Measurements from ENCODE around the gene OAS2. TPM values are rescaled to one million over a fixed set of nuclear protein-coding genes. Genes with fewer than 3 reads are reported as not detected.

The OAS2 gene
- total and polyA plus RNA-seq, 2 of the 4 experiments (the other 2 are of a cell fraction): under 0.01 TPM; not detected in 1

GRCh38 chr12:113006206-113006605, 27.9 kb downstream of the OAS2 start:
- Histone ChIP-seq H2BK15ac (ENCODE audit: low read depth, low read length) (no peak overlapping the region), H2BK5ac (ENCODE audit: low read depth, low read length, poor library complexity, severe bottlenecking) (no peak overlapping the region), H3K27me3 (ENCODE audit: control insufficient read depth, insufficient read depth, low read length) (no peaks in the 10 kb centered on the region; the same call in 1 of the 2 replicates), H4K5ac (ENCODE audit: low read depth, low read length) (no peak overlapping the region), H4K20me1 (ENCODE audit: insufficient read depth, low read length) (no peaks in the 10 kb centered on the region), H4K8ac (ENCODE audit: low read depth in 2 of 2, low read length in 2 of 2) (no peak overlapping the region), H3K4me1 (ENCODE audit: control insufficient read depth, insufficient read depth, low read length) (no peaks in the 10 kb centered on the region), H3K56ac (ENCODE audit: extremely low read depth, insufficient read depth, low read length) (no peak overlapping the region), H3K9ac (ENCODE audit: low read depth, low read length) (no peak overlapping the region), H3K9me1 (ENCODE audit: insufficient read depth, low read length) (no peaks in the 10 kb centered on the region), H3K36me3 (ENCODE audit: control insufficient read depth, insufficient read depth, low read length) (no peaks in the 10 kb centered on the region), H2BK120ac (ENCODE audit: low read depth, low read length) (no peak overlapping the region), H3K18ac (ENCODE audit: low read depth, low read length) (no peak overlapping the region), H2AK9ac (replicated peaks; ENCODE audit: low read depth, low read length, poor library complexity) (no peak overlapping the region), H2AFZ (replicated peaks; ENCODE audit: low read length, poor library complexity) (no peak overlapping the region), H3K4me2 (ENCODE audit: low read depth, low read length) (no peak overlapping the region), H3K4ac (ENCODE audit: low read depth, low read length) (no peak overlapping the region), H3K9me3 (ENCODE audit: control insufficient read depth, insufficient read depth, low read length) (no peaks in the 10 kb centered on the region), H2BK20ac (ENCODE audit: low read depth, low read length) (no peak overlapping the region), H3K23ac (ENCODE audit: low read depth, low read length) (no peak overlapping the region), H3K14ac (replicated peaks; ENCODE audit: low read depth, low read length) (no peak overlapping the region), H3K4me3 (ENCODE audit: insufficient read depth, low read depth, low read length) (no peak overlapping the region), H3K79me1 (ENCODE audit: low read depth in 1 of 2, low read length in 2 of 2) (no peaks in the 10 kb centered on the region), H2AK5ac (ENCODE audit: low read depth, low read length) (no peak overlapping the region), H4K91ac (ENCODE audit: insufficient read depth, low read depth, low read length) (no peak overlapping the region), H3K27ac (ENCODE audit: insufficient read depth, low read length) (no peak overlapping the region)
- in situ Hi-C loops (cut with MboI; ENCODE audit: low sequenced_read_pairs): no loop called here
- DNase-seq: no peak
- intact Hi-C loops (cut with micrococcal nuclease): no loop called here
- CTCF ChIA-PET: interaction anchor here (2.3 kb wide), 1 partner anchor 13 kb away, joined by 6 read pairs; no protein-coding TSS in a partner anchor
- POLR2A ChIA-PET (ENCODE audit: unreplicated experiment): no interaction called here
- BruUV-seq (replicated peaks): no TSS peak
- TF ChIP-seq NFE2L2 (IDR thresholded peaks at IDR 0.05; ENCODE audit: low read depth, low read length): no peak
- TF ChIP-seq MXI1 (IDR thresholded peaks at IDR 0.05; ENCODE audit: borderline replicate concordance, low read depth, low read length): no peak
- no peak for TF ChIP-seq RCOR1 (IDR thresholded peaks at IDR 0.05; ENCODE audit: insufficient replicate concordance, low read length)
- no peak for TF ChIP-seq MAZ (IDR thresholded peaks at IDR 0.05; ENCODE audit: borderline replicate concordance, low read depth, low read length)
- TF ChIP-seq BHLHE40 (IDR thresholded peaks at IDR 0.05; ENCODE audit: low read depth, low read length): no peak
- no peak for TF ChIP-seq CTCF (conservative IDR thresholded peaks at IDR 0.05; ENCODE audit: low read depth, low read length)
- no peak for TF ChIP-seq CHD1 (IDR thresholded peaks at IDR 0.05; ENCODE audit: low read depth, low read length)
- TF ChIP-seq CEBPB (IDR thresholded peaks at IDR 0.05; ENCODE audit: low read depth, low read length): no peak
- no peak for TF ChIP-seq POLR2A (IDR thresholded peaks at IDR 0.05; ENCODE audit: low read depth, low read length)
- no peak for TF ChIP-seq MAFK (IDR thresholded peaks at IDR 0.05; ENCODE audit: low read depth, low read length)
- TF ChIP-seq ELK1 (IDR thresholded peaks at IDR 0.05; ENCODE audit: borderline replicate concordance, low read depth, low read length): no peak
- no peak for TF ChIP-seq RAD21 (IDR thresholded peaks at IDR 0.05; ENCODE audit: low read length)
- WGBS, 2 experiments (ENCODE audit: extremely low coverage in 2 of 2, insufficient read length in 1 of 2): 37% methylated on average over 3 of the region's 7 CpGs; no CpG with 5 or more reads in 1 of the 2 experiments
- dilution Hi-C loops (cut with HindIII; ENCODE audit: low sequenced_read_pairs, unreplicated experiment): no loop called here
- no peak for ATAC-seq (ENCODE audit: low read depth)
